NCI-H524 (cell line): ENCODE results near the gene FLYWCH2.

Experiments
- DNase-seq, 2 experiments: peaks; one replicate each; lab custom pipeline; 2025; lab: John Stamatoyannopoulos, UW

The FLYWCH2 gene, protein sequence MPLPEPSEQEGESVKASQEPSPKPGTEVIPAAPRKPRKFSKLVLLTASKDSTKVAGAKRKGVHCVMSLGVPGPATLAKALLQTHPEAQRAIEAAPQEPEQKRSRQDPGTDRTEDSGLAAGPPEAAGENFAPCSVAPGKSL

DNA sequence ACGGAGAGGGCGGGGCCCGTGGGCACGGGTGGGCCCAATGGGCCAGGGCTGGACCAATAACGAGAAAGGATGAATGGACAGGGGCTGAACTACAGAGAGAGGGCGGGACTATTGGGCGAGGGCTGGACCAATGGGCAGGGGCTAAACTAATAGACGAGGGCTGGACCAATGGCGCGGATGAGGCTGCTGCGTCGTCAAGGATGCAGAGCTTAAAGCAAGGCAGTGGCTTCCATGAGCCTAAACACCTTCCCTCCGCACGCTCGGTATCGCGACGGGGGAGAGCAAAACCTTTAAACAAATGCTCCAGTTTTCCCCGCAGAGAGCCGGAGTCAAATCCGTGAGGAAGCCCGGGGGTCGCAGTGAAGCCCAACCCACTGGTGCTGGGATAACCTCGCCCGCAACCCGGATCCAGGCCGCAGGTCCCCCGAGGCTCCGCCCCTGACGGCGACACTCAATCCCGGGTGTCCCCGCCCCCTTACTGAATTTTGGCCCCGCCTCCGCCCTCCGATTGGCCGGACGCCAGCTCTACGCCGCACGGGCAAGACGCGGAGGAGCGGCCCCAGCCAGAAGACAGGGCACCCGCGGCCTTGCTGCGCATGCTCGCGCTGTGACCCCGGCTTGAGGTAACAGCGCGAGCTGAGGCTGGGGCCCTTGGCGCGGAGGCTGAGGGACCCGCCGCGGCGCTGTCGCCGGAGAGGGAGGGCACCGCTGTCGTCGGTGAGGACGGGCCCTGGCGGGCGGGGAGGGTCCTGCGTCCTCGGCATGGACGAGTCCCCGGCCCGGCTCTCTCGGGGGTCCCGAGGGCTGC, at the start of gene FLYWCH2:
TSS of gene FLYWCH2 (plus strand) at position 566 of the 808 bp plus-strand sequence. CDS start 13,235 bp downstream, outside the sequence.
- peak; percentile 98 to 99 for DNase-seq

DNA sequence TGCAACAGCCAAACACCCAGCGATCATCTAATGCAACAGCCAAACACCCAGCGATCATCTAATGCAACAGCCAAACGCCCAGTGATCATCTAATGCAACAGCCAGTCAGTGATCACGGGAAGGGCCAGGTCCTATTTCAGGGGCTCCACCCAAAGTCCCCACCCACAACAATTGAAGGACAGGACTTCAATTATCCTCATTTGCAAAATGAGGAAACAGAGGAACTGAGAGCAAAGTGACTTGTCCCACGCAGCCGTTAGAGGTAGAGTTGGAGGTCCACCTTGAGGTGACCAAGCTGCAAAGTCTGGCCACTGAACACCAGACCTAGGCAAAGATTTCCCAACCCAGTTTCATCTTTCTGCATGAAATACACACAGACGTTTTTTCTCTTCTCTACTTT, 49.2 kb upstream of the FLYWCH2 start:
- no peak for DNase-seq

GRCh38 chr16:2834968-2835367, 48.0 kb upstream of the FLYWCH2 start:
- DNase-seq = no peak

DNA sequence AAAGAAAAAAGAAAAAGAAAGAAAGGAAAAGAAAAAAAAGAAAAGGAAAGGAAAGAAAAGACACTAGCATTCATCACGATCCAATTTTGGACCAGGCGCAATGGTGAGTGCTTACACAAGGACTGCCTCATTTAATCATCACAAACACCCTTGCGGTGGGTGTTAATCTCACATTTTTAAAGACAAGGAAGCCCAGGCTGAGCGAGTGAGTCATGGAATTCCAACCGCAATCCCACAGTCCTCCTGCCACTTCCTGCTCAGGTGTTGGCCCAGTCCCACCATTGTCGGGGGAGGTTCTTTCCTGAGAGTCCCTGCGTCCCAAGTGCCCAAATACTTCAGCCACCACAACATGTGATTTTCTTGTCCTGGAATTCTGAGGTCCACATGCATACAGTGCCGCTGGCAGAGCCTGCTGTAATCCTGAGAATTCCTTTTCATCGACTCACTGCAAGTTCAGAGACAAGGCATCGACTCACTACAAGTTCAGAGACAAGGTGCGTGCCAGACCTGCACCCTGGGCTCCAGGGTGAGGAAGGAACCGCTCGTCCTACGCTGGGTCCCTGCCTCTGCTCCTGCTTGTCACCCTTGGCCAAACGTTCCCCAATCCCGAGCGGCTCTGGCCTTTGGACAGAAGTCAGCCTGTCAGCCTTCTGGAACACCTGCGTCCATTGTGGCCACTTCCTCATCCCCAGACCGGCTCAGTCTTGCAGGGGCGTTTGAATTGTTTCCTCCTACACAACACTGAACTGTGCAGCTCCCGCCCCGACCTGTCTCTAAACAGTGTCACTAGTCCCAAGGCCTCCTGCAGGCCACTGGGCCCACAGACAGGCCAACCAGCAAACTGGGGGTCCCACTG, 47.1 kb upstream of the FLYWCH2 start:
- no peak for DNase-seq

- DNase-seq = no peak
These were observed 46.1 kb upstream of the FLYWCH2 start for GRCh38 chr16:2836646-2837508.

DNA sequence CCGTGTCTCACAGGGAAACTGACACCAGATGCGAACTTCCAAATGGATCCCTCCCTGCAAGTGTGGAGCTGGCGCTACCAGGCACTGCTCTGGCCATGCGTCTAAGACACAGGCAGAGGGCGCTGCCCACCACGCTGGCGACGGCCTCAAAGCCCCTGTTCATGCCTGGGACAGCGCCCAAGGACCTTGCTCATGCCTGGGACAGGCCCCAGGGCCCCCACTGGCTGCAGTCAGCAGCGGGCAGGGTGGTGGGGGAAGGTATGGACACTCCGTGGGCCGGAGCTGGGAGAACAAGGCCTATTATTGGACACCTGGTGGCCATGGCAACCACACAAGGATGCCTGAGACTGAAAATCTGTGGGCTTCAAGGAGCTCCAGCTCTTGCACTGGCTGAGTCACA, 44.1 kb upstream of the FLYWCH2 start:
- DNase-seq = peak; percentile 34 to 61

- DNase-seq = no peak
These were observed 43.2 kb upstream of the FLYWCH2 start for GRCh38 chr16:2839650-2840450.

- DNase-seq = no peak
These were observed 42.1 kb upstream of the FLYWCH2 start for GRCh38 chr16:2840914-2841313.

- no peak for DNase-seq
These were observed 41.2 kb upstream of the FLYWCH2 start for GRCh38 chr16:2841606-2842339.

- DNase-seq = no peak
These were observed 40.5 kb upstream of the FLYWCH2 start for GRCh38 chr16:2842340-2843000.

- no peak for DNase-seq
These were observed 39.5 kb upstream of the FLYWCH2 start for GRCh38 chr16:2843526-2843925.

- no peak for DNase-seq
These were observed 37.9 kb upstream of the FLYWCH2 start for GRCh38 chr16:2845116-2845515.

GRCh38 chr16:2846511-2847310, 36.3 kb upstream of the FLYWCH2 start:
- DNase-seq = no peak

DNA sequence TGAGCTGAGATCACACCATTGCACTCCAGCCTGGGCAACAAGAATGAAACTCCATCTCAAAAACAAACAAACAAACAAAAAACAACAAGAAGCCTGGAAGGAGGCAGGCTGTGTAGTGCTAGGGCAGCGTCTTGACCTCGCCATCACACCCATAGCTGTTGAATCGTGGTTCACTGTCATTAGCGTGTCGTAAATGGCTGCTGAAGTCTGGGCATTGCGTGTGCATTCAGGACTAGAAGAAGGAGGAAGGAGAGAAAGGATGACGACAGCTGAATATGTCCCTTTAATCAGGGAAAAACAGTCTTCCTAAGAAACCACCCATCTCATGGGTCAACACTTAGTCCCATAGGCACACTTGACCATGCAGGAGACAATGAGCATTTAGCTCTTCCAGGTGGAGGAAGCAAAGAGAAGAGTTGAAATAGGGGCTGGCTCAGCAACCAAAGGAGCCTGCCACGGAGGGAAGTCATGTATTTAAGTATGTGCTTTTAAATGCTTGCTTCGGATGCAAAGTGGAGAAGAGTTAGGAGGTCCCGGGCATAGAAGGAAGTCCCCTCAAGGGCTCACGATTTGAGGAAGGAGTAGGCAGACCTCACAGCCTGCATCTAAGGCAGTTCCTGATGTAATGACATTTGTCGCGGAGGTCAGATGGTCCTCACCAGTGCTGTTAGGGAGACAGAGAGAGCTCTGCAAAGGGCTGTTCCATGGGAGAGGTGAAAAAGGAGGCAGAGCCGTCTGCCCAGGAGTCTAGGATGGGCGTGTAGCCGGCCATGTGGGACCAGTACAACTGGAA, 33.9 kb upstream of the FLYWCH2 start:
- no peak for DNase-seq

- no peak for DNase-seq
These were observed 30.8 kb upstream of the FLYWCH2 start for GRCh38 chr16:2852003-2852730.

DNA sequence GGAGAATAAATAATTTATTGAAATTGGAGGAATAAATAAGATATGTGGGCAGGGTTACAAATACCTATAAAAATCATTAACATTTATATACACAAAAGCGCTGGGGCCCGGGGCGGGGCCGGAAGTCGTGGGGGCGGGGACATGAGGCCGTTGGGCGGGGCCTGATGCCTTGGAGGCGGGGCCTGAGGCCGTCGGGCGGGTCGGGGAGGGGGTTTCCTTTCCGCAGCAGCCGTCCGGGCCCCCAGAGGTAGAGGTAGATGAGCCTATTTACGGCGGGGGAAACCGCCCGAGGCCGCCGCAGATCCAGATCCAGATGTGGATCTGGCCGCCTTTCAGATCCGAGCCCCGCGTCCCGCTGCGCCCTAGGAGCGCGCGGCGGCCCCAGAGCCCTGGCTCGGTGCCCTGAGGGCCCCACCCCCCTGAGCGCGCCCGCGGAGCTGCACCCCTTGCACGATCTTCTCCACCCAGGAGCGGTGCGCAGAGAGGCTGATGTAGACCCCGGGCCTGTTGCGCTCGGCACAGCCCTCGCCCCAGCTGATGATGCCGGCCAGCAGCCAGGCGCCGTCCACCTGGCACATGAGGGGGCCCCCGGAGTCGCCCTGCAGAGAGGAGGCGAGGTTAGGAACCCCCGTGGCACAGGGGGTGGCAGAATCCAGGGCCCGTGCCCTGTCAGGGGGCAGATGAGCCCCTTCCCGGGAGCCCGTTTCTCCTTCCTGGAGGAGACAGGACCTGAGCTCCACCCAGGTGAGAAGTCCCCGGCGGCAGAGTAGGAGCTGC, 30.1 kb upstream of the FLYWCH2 start:
- no peak for DNase-seq
